ENCODE data around the gene STYXL2. TPM values are rescaled to one million over a fixed set of nuclear protein-coding genes. Genes with fewer than 3 reads are reported as not detected.

The STYXL2 gene
- total RNA-seq, 1 donor from 2014 or later = not detected

GRCh38 chr1:167065471-167065870 lies 28.4 kb upstream of the STYXL2 start:
- H3K27ac Mint-ChIP-seq = no peak overlapping the region
- H3K9me3 Mint-ChIP-seq = no peaks in the 10 kb centered on the region
- no peak overlapping the region for H3K4me3 Mint-ChIP-seq
- DNase-seq = no peak
- H3K4me1 Mint-ChIP-seq = no peaks in the 10 kb centered on the region
- H3K36me3 Mint-ChIP-seq (ENCODE audit: low read depth) = no peaks in the 10 kb centered on the region
- intact Hi-C loops (cut with micrococcal nuclease) = loop anchor here (5.0 to 10.0 kb wide), 3 partner anchors 277 to 467 kb away; no protein-coding TSS in a partner anchor
- H3K27me3 Mint-ChIP-seq = peaks cover 1% of the 10 kb centered on the region

GRCh38 chr1:167066333-167067122 lies 27.3 kb upstream of the STYXL2 start:
- Mint-ChIP-seq H3K9me3 (no peaks in the 10 kb centered on the region), H3K4me3 (peak overlapping the region; percentile 51), H3K27me3 (peaks cover 1% of the 10 kb centered on the region), H3K27ac (no peak overlapping the region), H3K4me1 (no peaks in the 10 kb centered on the region), H3K36me3 (ENCODE audit: low read depth) (no peaks in the 10 kb centered on the region)
- peak; percentile 94 for DNase-seq
- intact Hi-C loops (cut with micrococcal nuclease) = loop anchor here (1.0 to 10.0 kb wide), 7 partner anchors 58 to 490 kb away; partner anchors contain the start of gene POU2F1

GRCh38 chr1:167067904-167068303 lies 26.0 kb upstream of the STYXL2 start:
- Mint-ChIP-seq H3K27me3 (peaks cover 1% of the 10 kb centered on the region), H3K27ac (no peak overlapping the region), H3K4me1 (no peaks in the 10 kb centered on the region), H3K9me3 (no peaks in the 10 kb centered on the region), H3K4me3 (no peak overlapping the region), H3K36me3 (ENCODE audit: low read depth) (no peaks in the 10 kb centered on the region)
- intact Hi-C loops (cut with micrococcal nuclease) = loop anchor here (2.0 to 10.0 kb wide), 4 partner anchors 153 to 464 kb away; partner anchors contain the start of gene POU2F1
- no peak for DNase-seq

GRCh38 chr1:167068761-167069160 lies 25.1 kb upstream of the STYXL2 start:
- DNase-seq = no peak
- Mint-ChIP-seq H3K27me3 (peaks cover 1% of the 10 kb centered on the region), H3K9me3 (no peaks in the 10 kb centered on the region), H3K4me1 (no peaks in the 10 kb centered on the region), H3K4me3 (no peak overlapping the region), H3K27ac (no peak overlapping the region), H3K36me3 (ENCODE audit: low read depth) (no peaks in the 10 kb centered on the region)
- intact Hi-C loops (cut with micrococcal nuclease) = loop anchor here (5.0 to 10.0 kb wide), 3 partner anchors 274 to 464 kb away; no protein-coding TSS in a partner anchor

- no peak overlapping the region for H3K4me3 Mint-ChIP-seq
Observed at GRCh38 chr1:167071286-167071685, 22.6 kb upstream of the STYXL2 start.

GRCh38 chr1:167076136-167076710 lies 17.7 kb upstream of the STYXL2 start:
- peaks cover 15% of the 10 kb centered on the region for H3K4me1 Mint-ChIP-seq
- no peaks in the 10 kb centered on the region for H3K36me3 Mint-ChIP-seq (ENCODE audit: low read depth)
- H3K27ac Mint-ChIP-seq = no peak overlapping the region
- DNase-seq = no peak
- intact Hi-C loops (cut with micrococcal nuclease) = no loop called here
- H3K27me3 Mint-ChIP-seq = peaks cover 11% of the 10 kb centered on the region
- H3K9me3 Mint-ChIP-seq = no peaks in the 10 kb centered on the region
- H3K4me3 Mint-ChIP-seq = no peak overlapping the region

More at GRCh38 chr1:167071286-167071685, 22.6 kb upstream of the STYXL2 start:
- Mint-ChIP-seq H3K4me1 (peaks cover 10% of the 10 kb centered on the region), H3K27ac (no peak overlapping the region), H3K9me3 (no peaks in the 10 kb centered on the region), H3K27me3 (no peaks in the 10 kb centered on the region), H3K36me3 (ENCODE audit: low read depth) (no peaks in the 10 kb centered on the region)
- DNase-seq = no peak
- intact Hi-C loops (cut with micrococcal nuclease) = no loop called here

- no peaks in the 10 kb centered on the region for H3K9me3 Mint-ChIP-seq
- H3K4me3 Mint-ChIP-seq = no peak overlapping the region
- intact Hi-C loops (cut with micrococcal nuclease) = no loop called here
- no peak overlapping the region for H3K27ac Mint-ChIP-seq
- peaks cover 15% of the 10 kb centered on the region for H3K4me1 Mint-ChIP-seq
- H3K27me3 Mint-ChIP-seq = peaks cover 15% of the 10 kb centered on the region
- no peaks in the 10 kb centered on the region for H3K36me3 Mint-ChIP-seq (ENCODE audit: low read depth)
- no peak for DNase-seq
Observed at GRCh38 chr1:167077128-167077867, 16.6 kb upstream of the STYXL2 start.

- DNase-seq = no peak
- intact Hi-C loops (cut with micrococcal nuclease) = no loop called here
Observed at GRCh38 chr1:167077868-167078210, 16.0 kb upstream of the STYXL2 start.

GRCh38 chr1:167081594-167082156 lies 12.2 kb upstream of the STYXL2 start:
- Mint-ChIP-seq H3K4me3 (no peak overlapping the region), H3K9me3 (no peaks in the 10 kb centered on the region), H3K27ac (no peak overlapping the region), H3K27me3 (peaks cover 15% of the 10 kb centered on the region), H3K4me1 (peaks cover 3% of the 10 kb centered on the region), H3K36me3 (ENCODE audit: low read depth) (no peaks in the 10 kb centered on the region)
- no peak for DNase-seq
- intact Hi-C loops (cut with micrococcal nuclease) = no loop called here

More at GRCh38 chr1:167077868-167078210, 16.0 kb upstream of the STYXL2 start:
- Mint-ChIP-seq H3K4me3 (no peak overlapping the region), H3K27me3 (peaks cover 15% of the 10 kb centered on the region), H3K27ac (no peak overlapping the region), H3K36me3 (ENCODE audit: low read depth) (no peaks in the 10 kb centered on the region), H3K9me3 (no peaks in the 10 kb centered on the region), H3K4me1 (peaks cover 15% of the 10 kb centered on the region)

- no peak overlapping the region for H3K27ac Mint-ChIP-seq
- no peaks in the 10 kb centered on the region for H3K4me1 Mint-ChIP-seq
- H3K27me3 Mint-ChIP-seq = peaks cover 15% of the 10 kb centered on the region
- DNase-seq = no peak
- no peaks in the 10 kb centered on the region for H3K36me3 Mint-ChIP-seq (ENCODE audit: low read depth)
- intact Hi-C loops (cut with micrococcal nuclease) = no loop called here
- H3K4me3 Mint-ChIP-seq = no peak overlapping the region
- H3K9me3 Mint-ChIP-seq = no peaks in the 10 kb centered on the region
Observed at GRCh38 chr1:167082511-167083027, 11.3 kb upstream of the STYXL2 start.

- H3K36me3 Mint-ChIP-seq (ENCODE audit: low read depth) = no peaks in the 10 kb centered on the region
- H3K9me3 Mint-ChIP-seq = no peaks in the 10 kb centered on the region
- H3K4me1 Mint-ChIP-seq = no peaks in the 10 kb centered on the region
Observed at GRCh38 chr1:167083066-167083665, 10.7 kb upstream of the STYXL2 start.

GRCh38 chr1:167083871-167084270 lies 10.0 kb upstream of the STYXL2 start:
- intact Hi-C loops (cut with micrococcal nuclease) = no loop called here

More at GRCh38 chr1:167083066-167083665, 10.7 kb upstream of the STYXL2 start:
- Mint-ChIP-seq H3K4me3 (no peak overlapping the region), H3K27ac (no peak overlapping the region), H3K27me3 (peaks cover 15% of the 10 kb centered on the region)
- no peak for DNase-seq
- intact Hi-C loops (cut with micrococcal nuclease) = no loop called here

GRCh38 chr1:167084757-167085156 lies 9.1 kb upstream of the STYXL2 start:
- H3K4me3 Mint-ChIP-seq = no peak overlapping the region
- H3K27ac Mint-ChIP-seq = no peak overlapping the region
- H3K4me1 Mint-ChIP-seq = peaks cover 4% of the 10 kb centered on the region
- peaks cover 12% of the 10 kb centered on the region for H3K27me3 Mint-ChIP-seq
- intact Hi-C loops (cut with micrococcal nuclease) = loop anchor here (5.0 kb wide), 1 partner anchor 38 kb away; no protein-coding TSS in a partner anchor
- H3K36me3 Mint-ChIP-seq (ENCODE audit: low read depth) = no peaks in the 10 kb centered on the region
- no peak for DNase-seq
- H3K9me3 Mint-ChIP-seq = no peaks in the 10 kb centered on the region

More at GRCh38 chr1:167083871-167084270, 10.0 kb upstream of the STYXL2 start:
- Mint-ChIP-seq H3K4me1 (no peaks in the 10 kb centered on the region), H3K27ac (no peak overlapping the region), H3K27me3 (peaks cover 12% of the 10 kb centered on the region), H3K36me3 (ENCODE audit: low read depth) (no peaks in the 10 kb centered on the region), H3K9me3 (no peaks in the 10 kb centered on the region), H3K4me3 (no peak overlapping the region)
- no peak for DNase-seq

Data from activated CD4-positive, alpha-beta T cell treated with anti-CD3 and anti-CD28 coated beads, Interleukin-2, amount 10 ng/mL, durations not matched to agents 24 days and 14 days (primary cell).